B cell (primary cell): ENCODE data around the gene KRTAP19-1. TPM values are rescaled to one million over a fixed set of nuclear protein-coding genes. Genes with fewer than 3 reads are reported as not detected.

ENCODE experiments used
- ATAC-seq: fragments of 200-7000 bp; cut with Tn5 transposase; one replicate; pipeline ENCODE4 v1.10.0; 2021; ENCODE audit warnings: low read depth, mild to moderate bottlenecking, moderate number of reproducible peaks, moderate library complexity
- CTCF ChIA-PET: fragments of 350-600 bp; sonication (Branson Sonifier 250); formaldehyde crosslinking; loops from one replicate; lab custom pipeline; 2021; ENCODE audit warnings: antibody characterized with exemption, inconsistent platforms; lab: Charles Lee
- POLR2A ChIA-PET: fragments of 350-600 bp; sonication (Branson Sonifier 250); formaldehyde crosslinking; loops from one replicate; lab custom pipeline; 2021; ENCODE audit warnings: antibody characterized with exemption; lab: Charles Lee
- DNase-seq: peaks from one replicate; pipeline ENCODE4 v3.0.0; 2013
- H2AFZ ChIP-seq: 2 replicates; pipeline ENCODE4 v1.6.1; 2012; ENCODE audit warnings: mild to moderate bottlenecking, low read depth, low read length; ENCODE audit not compliant: insufficient read depth, poor library complexity, severe bottlenecking
- H3K27ac ChIP-seq, 2 donors: 1 replicate in 1 of 2; 2 replicates in 1 of 2; pipeline ENCODE4 v1.5.1; 2012 to 2013; ENCODE audit warnings: low read length in 2 of 2, mild to moderate bottlenecking in 2 of 2, moderate library complexity in 1 of 2
- H3K27me3 ChIP-seq, 4 experiments: fragments of 200-600 bp in 1 of 4; sonication (generic) in 1 of 4; replicated peaks in 1 of 4; 1 replicate in 2 of 4; 2 replicates in 2 of 4; pipeline versions ENCODE4 v1.6.1 to v1.7.0; 2013 to 2016; ENCODE audit warnings: low read length in 3 of 4, mild to moderate bottlenecking in 2 of 4, mixed read lengths in 1 of 4, moderate library complexity in 1 of 4; ENCODE audit not compliant: insufficient read depth in 4 of 4, control insufficient read depth in 3 of 4; ENCODE audit errors: control extremely low read depth in 1 of 4
- H3K36me3 ChIP-seq, 2 experiments: replicated peaks in 1 of 2; 1 replicate in 1 of 2; 2 replicates in 1 of 2; pipeline versions ENCODE4 v1.6.1 to v1.7.1; 2013; ENCODE audit warnings: low read length in 1 of 2; ENCODE audit not compliant: insufficient read depth in 2 of 2, control insufficient read depth in 1 of 2; ENCODE audit errors: control extremely low read depth in 1 of 2, extremely low read depth in 1 of 2
- H3K4me1 ChIP-seq, 2 donors: fragments of 200-600 bp in 1 of 2; sonication (generic) in 1 of 2; 1 replicate in 1 of 2; 2 replicates in 1 of 2; pipeline versions ENCODE4 v1.5.1 to v1.6.1; 2013 to 2017; ENCODE audit warnings: low read length in 2 of 2; ENCODE audit not compliant: control insufficient read depth in 2 of 2, insufficient read depth in 2 of 2
- H3K4me2 ChIP-seq: replicated peaks from 2 replicates; pipeline ENCODE3; 2012; ENCODE audit warnings: mild to moderate bottlenecking, low read depth, low read length; ENCODE audit not compliant: poor library complexity, severe bottlenecking
- H3K4me3 ChIP-seq, 5 experiments: fragments of 200-600 bp in 1 of 5; sonication (generic) in 1 of 5; 1 replicate in 3 of 5; 2 replicates in 2 of 5; pipeline versions ENCODE4 v1.5.1 to v1.7.0; 2011 to 2016; ENCODE audit warnings: low read length in 4 of 5, mild to moderate bottlenecking in 4 of 5, low read depth in 2 of 5, control low read depth in 1 of 5, moderate library complexity in 1 of 5; ENCODE audit not compliant: insufficient read depth in 1 of 5; ENCODE audit errors: control extremely low read depth in 1 of 5, extremely low read depth in 1 of 5
- H3K79me2 ChIP-seq: fragments of 200-600 bp; sonication (generic); one replicate; pipeline ENCODE4 v1.6.0; 2016; ENCODE audit warnings: low read length; ENCODE audit not compliant: control insufficient read depth, insufficient read depth
- H3K9ac ChIP-seq: fragments of 200-600 bp; sonication (generic); 2 replicates; pipeline ENCODE4 v1.6.1; 2017; ENCODE audit warnings: mild to moderate bottlenecking, low read length, moderate library complexity
- H3K9me3 ChIP-seq, 3 donors: one replicate each; pipeline versions ENCODE4 v1.6.1 to v1.7.1; 2013; ENCODE audit warnings: low read length in 2 of 3; ENCODE audit not compliant: control insufficient read depth in 2 of 3, insufficient read depth in 1 of 3; ENCODE audit errors: control extremely low read depth in 1 of 3
- H4K20me1 ChIP-seq: 2 replicates; pipeline ENCODE4 v1.6.0; 2012; ENCODE audit warnings: mild to moderate bottlenecking, low read length; ENCODE audit not compliant: insufficient read depth, control insufficient read depth, poor library complexity, severe bottlenecking
- H3K27ac Mint-ChIP-seq: one replicate; pipeline ENCODE4 v1.8.0; 2021; ENCODE audit warnings: mixed read lengths
- H3K27me3 Mint-ChIP-seq: one replicate; pipeline ENCODE4 v1.8.0; 2021; ENCODE audit warnings: mixed read lengths
- H3K4me1 Mint-ChIP-seq: one replicate; pipeline ENCODE4 v1.8.0; 2021; ENCODE audit warnings: mixed read lengths
- H3K4me3 Mint-ChIP-seq: one replicate; pipeline ENCODE4 v1.8.0; 2021; ENCODE audit warnings: mixed read lengths
- H3K9me3 Mint-ChIP-seq: one replicate; pipeline ENCODE4 v1.8.0; 2022; ENCODE audit warnings: mixed read lengths; ENCODE audit not compliant: insufficient read depth
- EZH2 ChIP-seq: IDR thresholded peaks from 2 replicates; pipeline ENCODE4 v1.6.1; 2012; ENCODE audit warnings: borderline replicate concordance, low read depth, mild to moderate bottlenecking, moderate library complexity, low read length; ENCODE audit not compliant: insufficient read depth, poor library complexity, severe bottlenecking
- WGBS: methylation state at CpG from one replicate; pipeline ENCODE4 v1.1.5; 2013; ENCODE audit warnings: missing lambda C conversion rate; ENCODE audit not compliant: insufficient coverage; 5-methylcytosine and 5-hydroxymethylcytosine counted together
- intact Hi-C: fragments of 100-400 bp; cut with micrococcal nuclease; formaldehyde crosslinking; loops from one replicate; pipeline ENCODE4 v1.10.0; 2022
- polyA plus RNA-seq: library from polyadenylated mRNA; depleted of rRNA; stranded (reverse); fragments of >200 nt; gene quantifications from 2 replicates; pipeline ENCODE4 v1.2.3, GENCODE V29; 2012
- total RNA-seq, 2 donors: library from RNA; stranded (reverse); fragments of 120-200 nt in 1 of 2; gene quantifications; 1 replicate in 1 of 2; 2 replicates in 1 of 2; pipeline versions ENCODE4 v1.2.3 to v1.2.4, GENCODE V29; 2013 to 2022
- TF ChIP-seq, protein P1 (sequence below): fragments of 200-600 bp; IDR thresholded peaks from one replicate; pipeline ENCODE4 v1.8.0; 2022; ENCODE audit warnings: antibody characterized with exemption, mild to moderate bottlenecking

KRTAP19-1 gene
- total and polyA plus RNA-seq, 2 donors (not counting 1 experiment from before 2014, with no cell fraction given) = not detected

DNA sequence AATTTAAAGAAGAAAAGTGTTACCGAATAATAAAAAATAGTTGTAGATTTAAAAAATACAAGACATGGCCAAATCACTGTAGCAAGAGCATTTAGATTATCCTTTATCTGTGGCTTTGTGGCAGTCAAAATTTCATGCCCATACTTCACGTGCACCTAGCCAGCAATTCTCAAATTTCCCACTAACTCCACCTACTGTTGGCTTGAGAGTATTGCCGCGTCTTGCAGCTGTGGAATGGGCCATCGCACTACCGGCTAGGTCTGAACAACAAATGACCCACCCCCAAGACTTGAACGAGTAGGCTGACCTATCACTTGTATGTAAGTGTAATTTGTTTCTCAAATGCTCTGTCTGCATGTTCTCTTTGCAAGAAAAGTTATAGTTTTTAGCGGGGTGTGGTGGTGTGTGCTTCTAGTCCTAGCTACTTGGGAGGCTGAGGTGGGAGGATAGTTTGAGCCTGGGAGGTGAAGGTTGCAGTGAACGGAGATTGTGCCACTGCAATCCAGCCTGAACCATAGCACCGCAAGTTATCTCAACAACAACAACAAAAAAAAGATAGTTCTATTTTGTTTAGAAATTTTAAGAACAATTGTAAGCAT lies 46.0 kb downstream of the KRTAP19-1 start:
- peaks cover 2% of the 10 kb centered on the region for H3K9me3 Mint-ChIP-seq
- 25% methylated on average over 3 of the region's 10 CpGs for WGBS
- Histone ChIP-seq H3K9ac (no peak overlapping the region), H3K4me3 (no peak overlapping the region), H4K20me1 (no peaks in the 10 kb centered on the region), H3K9me3 (peaks cover 0 to 7% (median 0%) of the 10 kb centered on the region in 3 donors), H3K4me2 (no peak overlapping the region), H3K36me3 (no peaks in the 10 kb centered on the region), H2AFZ (no peak overlapping the region), H3K27me3 (no peaks in the 10 kb centered on the region), H3K79me2 (no peaks in the 10 kb centered on the region), H3K4me1 (no peaks in the 10 kb centered on the region), H3K27ac (no peak overlapping the region)
- ATAC-seq (no peak), DNase-seq (no peak)
- H3K4me3 Mint-ChIP-seq = no peak overlapping the region
- intact Hi-C loops = no loop called here
- ChIA-PET POLR2A (no interaction called here), CTCF (no interaction called here)
- TF ChIP-seq, protein P1, sequence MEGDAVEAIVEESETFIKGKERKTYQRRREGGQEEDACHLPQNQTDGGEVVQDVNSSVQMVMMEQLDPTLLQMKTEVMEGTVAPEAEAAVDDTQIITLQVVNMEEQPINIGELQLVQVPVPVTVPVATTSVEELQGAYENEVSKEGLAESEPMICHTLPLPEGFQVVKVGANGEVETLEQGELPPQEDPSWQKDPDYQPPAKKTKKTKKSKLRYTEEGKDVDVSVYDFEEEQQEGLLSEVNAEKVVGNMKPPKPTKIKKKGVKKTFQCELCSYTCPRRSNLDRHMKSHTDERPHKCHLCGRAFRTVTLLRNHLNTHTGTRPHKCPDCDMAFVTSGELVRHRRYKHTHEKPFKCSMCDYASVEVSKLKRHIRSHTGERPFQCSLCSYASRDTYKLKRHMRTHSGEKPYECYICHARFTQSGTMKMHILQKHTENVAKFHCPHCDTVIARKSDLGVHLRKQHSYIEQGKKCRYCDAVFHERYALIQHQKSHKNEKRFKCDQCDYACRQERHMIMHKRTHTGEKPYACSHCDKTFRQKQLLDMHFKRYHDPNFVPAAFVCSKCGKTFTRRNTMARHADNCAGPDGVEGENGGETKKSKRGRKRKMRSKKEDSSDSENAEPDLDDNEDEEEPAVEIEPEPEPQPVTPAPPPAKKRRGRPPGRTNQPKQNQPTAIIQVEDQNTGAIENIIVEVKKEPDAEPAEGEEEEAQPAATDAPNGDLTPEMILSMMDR = peak; percentile 16
- TF ChIP-seq EZH2 = no peak
- H3K27ac Mint-ChIP-seq = no peak overlapping the region
- no peaks in the 10 kb centered on the region for H3K4me1 Mint-ChIP-seq
- H3K27me3 Mint-ChIP-seq = no peaks in the 10 kb centered on the region

DNA sequence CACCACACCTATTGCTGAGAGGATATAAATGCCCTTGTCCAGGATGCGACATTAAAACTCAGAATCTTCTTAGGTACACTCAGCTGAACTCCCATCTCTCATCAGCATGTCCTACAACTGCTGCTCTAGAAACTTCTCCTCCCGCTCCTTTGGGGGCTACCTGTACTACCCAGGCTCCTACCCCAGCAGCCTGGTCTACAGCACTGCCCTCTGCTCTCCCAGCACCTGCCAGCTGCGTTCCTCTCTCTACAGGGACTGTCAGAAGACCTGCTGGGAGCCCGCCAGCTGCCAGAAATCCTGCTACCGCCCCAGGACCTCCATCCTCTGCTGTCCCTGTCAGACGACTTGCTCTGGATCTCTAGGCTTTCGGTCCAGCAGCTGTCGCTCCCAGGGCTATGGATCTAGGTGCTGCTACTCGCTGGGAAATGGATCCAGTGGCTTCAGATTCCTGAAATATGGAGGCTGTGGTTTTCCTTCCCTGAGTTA lies 50.0 kb downstream of the KRTAP19-1 start, which contains the start of gene KRTAP13-4:
Gene KRTAP13-4 (plus strand): TSS at position 51 of the 486 bp plus-strand sequence. CDS start 56 bp downstream, at position 107.
- Histone ChIP-seq H3K79me2 (no peaks in the 10 kb centered on the region), H3K4me3 (no peak within 1 kb of the TSS), H3K27ac (no peak within 1 kb of the TSS), H3K36me3 (no peaks in the 10 kb centered on the region), H3K4me1 (no peaks in the 10 kb centered on the region), H3K9ac (no peak within 1 kb of the TSS), H2AFZ (no peak within 1 kb of the TSS), H3K4me2 (no peak within 1 kb of the TSS), H3K27me3 (no peaks in the 10 kb centered on the region), H3K9me3 (peaks cover 0 to 9% (median 0%) of the 10 kb centered on the region in 3 donors), H4K20me1 (no peaks in the 10 kb centered on the region)
- H3K27ac Mint-ChIP-seq = no peak within 1 kb of the TSS
- H3K9me3 Mint-ChIP-seq = peaks cover 2% of the 10 kb centered on the region
- H3K27me3 Mint-ChIP-seq = no peaks in the 10 kb centered on the region
- intact Hi-C loops = no loop called here
- TF ChIP-seq EZH2 = no peak
- TF ChIP-seq, protein P1 = no peak
- H3K4me1 Mint-ChIP-seq = no peaks in the 10 kb centered on the region
- ChIA-PET POLR2A (no interaction called here), CTCF (no interaction called here)
- DNase-seq (no peak), ATAC-seq (no peak)
- WGBS = 73% methylated on average over 8 of the region's 9 CpGs
- H3K4me3 Mint-ChIP-seq = no peak within 1 kb of the TSS
